K562 (cell line): ENCODE results near the gene ZDHHC14. TPM values are rescaled to one million over a fixed set of nuclear protein-coding genes. Genes with fewer than 3 reads are reported as not detected.
A peak's percentile ranks its signal among the peaks of the same experiment; 100 is the strongest.

ENCODE experiments used
- ARNT ChIP-seq, 2 experiments: fragments of 450-650 bp; IDR thresholded peaks; 2 replicates each; pipeline ENCODE4 v1.6.1; 2016; ENCODE audit warnings: mild to moderate bottlenecking in 1 of 2
- CREB3 ChIP-seq: fragments of 450-650 bp; conservative IDR thresholded peaks from 2 replicates; pipeline ENCODE4 v1.6.1; 2016; ENCODE audit warnings: missing genetic modification characterization, low read depth, mild to moderate bottlenecking, missing compliant biosample characterization, moderate library complexity
- ERF ChIP-seq: fragments of 450-650 bp; formaldehyde crosslinking; IDR thresholded peaks from 2 replicates; pipeline ENCODE4 v1.4.0; 2020; ENCODE audit warnings: mild to moderate bottlenecking, mixed read lengths
- FOSL1 ChIP-seq: fragments of 200-800 bp; sonication (Bioruptor generic); conservative IDR thresholded peaks from 2 replicates; pipeline ENCODE4 v1.6.1; 2016; ENCODE audit warnings: missing genetic modification characterization, missing compliant biosample characterization
- FOXJ3 ChIP-seq: sonication (generic); formaldehyde crosslinking; IDR thresholded peaks from 2 replicates; pipeline ENCODE4 v1.4.0; 2020; ENCODE audit warnings: mild to moderate bottlenecking, missing genetic modification reagents
- FOXK1 ChIP-seq: sonication (generic); formaldehyde crosslinking; IDR thresholded peaks from 2 replicates; pipeline ENCODE4 v1.8.0; 2022; ENCODE audit warnings: missing genetic modification reagents, mild to moderate bottlenecking, borderline replicate concordance
- HOXB6 ChIP-seq: fragments of 250-450 bp; sonication (Bioruptor Pico); IDR thresholded peaks from 2 replicates; pipeline ENCODE4 v1.5.1; 2022; ENCODE audit warnings: mild to moderate bottlenecking, borderline replicate concordance
- MEIS2 ChIP-seq: fragments of 450-650 bp; IDR thresholded peaks from 2 replicates; pipeline ENCODE4 v1.6.1; 2014; ENCODE audit warnings: mild to moderate bottlenecking; ENCODE audit not compliant: partially characterized antibody
- MIER1 ChIP-seq: fragments of 450-650 bp; IDR thresholded peaks from 2 replicates; pipeline ENCODE4 v1.6.1; 2016; ENCODE audit warnings: antibody characterized with exemption, mild to moderate bottlenecking, low read depth
- MXD1 ChIP-seq: fragments of 250-450 bp; sonication (Bioruptor Pico); IDR thresholded peaks from 2 replicates; pipeline ENCODE4 v1.8.0; 2021; ENCODE audit warnings: borderline replicate concordance, mild to moderate bottlenecking, moderate library complexity; ENCODE audit not compliant: poor library complexity, severe bottlenecking
- NFRKB ChIP-seq: fragments of 450-650 bp; IDR thresholded peaks from 2 replicates; pipeline ENCODE4 v1.6.1; 2016; ENCODE audit warnings: low read depth
- NRF1 ChIP-seq, 2 experiments: fragments of 450-650 bp; IDR thresholded peaks in 1 of 2; conservative IDR thresholded peaks in 1 of 2; 2 replicates each; pipeline ENCODE4 v1.6.1; 2014; ENCODE audit warnings: mild to moderate bottlenecking in 2 of 2
- PTBP1 ChIP-seq: fragments of 200-400 bp; formaldehyde crosslinking; IDR thresholded peaks from 2 replicates; pipeline ENCODE4 v1.6.1; 2017; ENCODE audit warnings: low read depth, low read length
- RUNX1 ChIP-seq: sonication (generic); IDR thresholded peaks from 2 replicates; pipeline ENCODE4 v1.6.1; 2016; ENCODE audit warnings: antibody characterized with exemption, low read depth
- SMARCA4 ChIP-seq: fragments of 450-650 bp; IDR thresholded peaks from 2 replicates; pipeline ENCODE4 v1.6.1; 2016
- STAT5A ChIP-seq: IDR thresholded peaks from 2 replicates; pipeline ENCODE4 v1.6.1; 2012; ENCODE audit warnings: low read length, inconsistent platforms, borderline replicate concordance
- ZNF184 ChIP-seq: sonication (generic); formaldehyde crosslinking; IDR thresholded peaks from 2 replicates; pipeline ENCODE4 v1.5.0; 2020; ENCODE audit warnings: missing genetic modification reagents
- ZNF280B ChIP-seq: fragments of 250-450 bp; sonication (Bioruptor Pico); IDR thresholded peaks from 2 replicates; pipeline ENCODE4 v1.5.1; 2021; ENCODE audit warnings: mild to moderate bottlenecking
- ZNF655 ChIP-seq: fragments of 250-450 bp; sonication (Bioruptor Pico); IDR thresholded peaks from 2 replicates; pipeline ENCODE4 v1.5.0; 2021
- ZNF717 ChIP-seq: fragments of 250-450 bp; sonication (Bioruptor Pico); IDR thresholded peaks from 2 replicates; pipeline ENCODE4 v1.5.0; 2021
- polyA plus RNA-seq, 8 experiments: library from polyadenylated mRNA; depleted of rRNA in 4 of 8; stranded (reverse) in 5 of 8; unstranded in 3 of 8; fragments of >200 nt; fragmentation: Nextera tagmentation in 2 of 8; fragmentation: Illumina TruSeq in 1 of 8; extraction: Ambion mirVana in 2 of 8; extraction: Trizol in 1 of 8; gene quantifications; 2 replicates each; pipeline versions ENCODE4 v1.2.1 to v1.2.3, GENCODE V29; 2011 to 2014; ENCODE audit warnings: inconsistent platforms in 1 of 8, missing spikeins in 1 of 8
- total RNA-seq, 7 experiments: library from RNA; depleted of rRNA in 6 of 7; stranded (reverse); fragments of >200 nt in 6 of 7; fragmentation: Illumina TruSeq in 2 of 7; extraction: Trizol in 2 of 7; gene quantifications; 2 replicates each; pipeline versions ENCODE4 v1.2.1 to v1.2.3, GENCODE V29; 2011 to 2021; ENCODE audit warnings: low replicate concordance in 1 of 7

ZDHHC14 gene
- total and polyA plus RNA-seq, 9 of the 15 experiments (the other 6 are each of a cell fraction or from before 2014, with no cell fraction given), result 0.92 to 23.1 (median 13.8) TPM

- no peak for TF ChIP-seq ZNF717 (CRISPR knock-in tag)
- TF ChIP-seq NFRKB, result no peak
- TF ChIP-seq ZNF184 (CRISPR knock-in tag), result no peak
- TF ChIP-seq MXD1, result no peak
- TF ChIP-seq MIER1, result no peak
- peak; percentile 94 for TF ChIP-seq SMARCA4
- TF ChIP-seq ZNF655 (CRISPR knock-in tag), result no peak
- no peak for TF ChIP-seq HOXB6 (CRISPR knock-in tag)
- 0 out of 2 replicates have a peak, but pooled peaks have one; percentile 65 for TF ChIP-seq FOXK1 (CRISPR knock-in tag)
- TF ChIP-seq PTBP1, result no peak
- TF ChIP-seq RUNX1, result peak; percentile 76; the same call in 1 of the 2 replicates
- TF ChIP-seq ZNF280B (CRISPR knock-in tag), result no peak
- peak; percentile 88; the same call in 1 of the 2 replicates for TF ChIP-seq CREB3 (tag)
- 0 out of 4 replicates have a peak, but pooled peaks of 1 of the 2 experiments have one; percentile 54 for TF ChIP-seq ARNT (IDR thresholded peaks at IDR 0.05)
- peak; percentile 57; the same call in 1 of the 2 replicates for TF ChIP-seq ERF (CRISPR knock-in tag)
- no peak for TF ChIP-seq FOXJ3
- TF ChIP-seq STAT5A, result peak; percentile 64; the same call in 1 of the 2 replicates
- TF ChIP-seq MEIS2, result no peak
- TF ChIP-seq FOSL1 (tag), result peak; percentile 89
- TF ChIP-seq NRF1 (conservative IDR thresholded peaks at IDR 0.05 in 1 of 2, IDR thresholded peaks at IDR 0.05 in 1 of 2), result no peak
Measured at GRCh38 chr6:157392927-157393668, 12.1 kb downstream of the ZDHHC14 start (continued).
